Stomach (tissue), 4 donors: ENCODE data around the gene NME4.

Experiments
- CTCF ChIP-seq, 7 experiments: fragments of 450-650 bp in 4 of 7; fragments of 200-600 bp in 3 of 7; sonication (generic) in 3 of 7; IDR thresholded peaks; one replicate each; pipeline ENCODE4 v1.5.1; 2016 to 2019; ENCODE audit warnings: antibody characterized with exemption in 7 of 7, control low read depth in 2 of 7, mild to moderate bottlenecking in 1 of 7
- POLR2A ChIP-seq, 4 donors: fragments of 450-650 bp; IDR thresholded peaks; one replicate each; pipeline ENCODE4 v1.6.1; 2016; ENCODE audit warnings: antibody characterized with exemption in 4 of 4, control low read depth in 2 of 4, mild to moderate bottlenecking in 1 of 4, moderate library complexity in 1 of 4

GRCh38 chr16:374616-374926, 22.4 kb upstream of the NME4 start:
- TF ChIP-seq POLR2A (IDR thresholded peaks at IDR 0.05) = no peak
- TF ChIP-seq CTCF (IDR thresholded peaks at IDR 0.05) = no peak
